ENCODE data around the gene ZNF581.

Gene ZNF581

GRCh38 chr19:55694656-55695491, 51.4 kb downstream of the ZNF581 start:
- no peak for DNase-seq (ENCODE audit: low spot score)
